Endothelial cell of umbilical vein (primary cell): ENCODE results near the gene KRT74.

ENCODE experiments used
- EZH2 ChIP-seq: IDR thresholded peaks from 2 replicates; pipeline ENCODE4 v1.6.1; 2012; ENCODE audit warnings: borderline replicate concordance, low read depth, mild to moderate bottlenecking, moderate library complexity, low read length, inconsistent platforms; ENCODE audit not compliant: severe bottlenecking
- FOS ChIP-seq: IDR thresholded peaks from 2 replicates; pipeline ENCODE4 v1.6.1; 2011; ENCODE audit warnings: mild to moderate bottlenecking, low read length, moderate library complexity, borderline replicate concordance; ENCODE audit not compliant: insufficient read depth
- GATA2 ChIP-seq: IDR thresholded peaks from 2 replicates; pipeline ENCODE4 v1.7.0; 2011; ENCODE audit warnings: low read depth, mild to moderate bottlenecking, moderate library complexity, mixed read lengths, low read length; ENCODE audit not compliant: insufficient read length, insufficient read depth
- MYC ChIP-seq: IDR thresholded peaks from one replicate; pipeline ENCODE4 v1.6.1; 2011; ENCODE audit warnings: mild to moderate bottlenecking, low read depth, low read length
- POLR2A ChIP-seq: IDR thresholded peaks from 2 replicates; pipeline ENCODE4 v1.6.1; 2012; ENCODE audit warnings: low read depth, mild to moderate bottlenecking, control low read depth, low read length
- POLR2AphosphoS5 ChIP-seq: IDR thresholded peaks from 2 replicates; pipeline ENCODE4 v1.6.1; 2012; ENCODE audit warnings: low read depth, mild to moderate bottlenecking, control low read depth, low read length, moderate library complexity; ENCODE audit not compliant: insufficient read depth
- TF ChIP-seq, protein P1 (sequence below), 2 donors: IDR thresholded peaks; 1 replicate in 1 of 2; 2 replicates in 1 of 2; pipeline ENCODE4 v1.5.1; 2011; ENCODE audit warnings: low read length in 2 of 2, mild to moderate bottlenecking in 2 of 2, moderate library complexity in 2 of 2, control low read depth in 1 of 2, inconsistent platforms in 1 of 2, low read depth in 1 of 2; ENCODE audit not compliant: insufficient read depth in 1 of 2; ENCODE audit errors: extremely low read depth in 1 of 2
- TF ChIP-seq, protein P2 (sequence below): IDR thresholded peaks from 2 replicates; pipeline ENCODE4 v1.6.1; 2011; ENCODE audit not compliant: insufficient read depth, insufficient read length

DNA sequence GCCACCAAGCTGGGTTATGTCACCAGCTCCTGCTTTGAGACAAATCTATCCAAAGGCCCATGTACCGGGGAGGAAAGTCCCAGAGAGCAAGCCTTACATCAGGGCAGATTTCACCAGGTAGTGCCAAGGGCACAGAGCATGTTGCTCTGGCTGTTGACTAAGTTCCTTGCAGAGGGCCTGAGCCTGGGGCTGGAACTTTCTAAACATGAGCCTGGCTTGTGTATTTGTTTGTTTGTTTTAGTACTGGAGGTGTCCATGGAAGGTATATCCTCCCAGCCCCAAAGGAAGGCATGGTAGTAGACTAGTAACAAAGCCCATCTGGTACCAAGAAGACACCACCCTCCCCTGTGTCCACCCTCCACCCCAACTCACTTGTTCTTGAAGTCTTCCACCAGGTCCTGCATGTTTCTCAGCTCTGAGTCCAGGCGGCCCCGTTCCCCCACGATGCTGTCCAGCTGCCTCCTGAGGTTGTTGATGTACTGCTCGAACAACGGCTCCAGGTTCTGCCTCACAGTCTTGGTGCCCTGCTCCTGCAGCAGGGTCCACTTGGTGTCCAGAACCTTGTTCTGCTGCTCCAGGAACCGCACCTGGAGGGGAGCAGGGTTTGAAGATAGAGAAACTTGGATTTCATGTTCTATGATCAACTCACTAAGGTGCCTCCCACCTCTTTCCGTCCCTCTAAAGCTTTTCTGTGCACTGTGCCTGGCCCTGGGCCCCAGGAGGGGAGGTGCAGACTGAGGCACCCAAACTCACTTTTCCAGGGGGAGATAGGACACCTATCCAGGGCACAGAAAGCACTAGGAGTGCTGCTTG, 54.9 kb downstream of the KRT74 start:
- TF ChIP-seq, protein P1, sequence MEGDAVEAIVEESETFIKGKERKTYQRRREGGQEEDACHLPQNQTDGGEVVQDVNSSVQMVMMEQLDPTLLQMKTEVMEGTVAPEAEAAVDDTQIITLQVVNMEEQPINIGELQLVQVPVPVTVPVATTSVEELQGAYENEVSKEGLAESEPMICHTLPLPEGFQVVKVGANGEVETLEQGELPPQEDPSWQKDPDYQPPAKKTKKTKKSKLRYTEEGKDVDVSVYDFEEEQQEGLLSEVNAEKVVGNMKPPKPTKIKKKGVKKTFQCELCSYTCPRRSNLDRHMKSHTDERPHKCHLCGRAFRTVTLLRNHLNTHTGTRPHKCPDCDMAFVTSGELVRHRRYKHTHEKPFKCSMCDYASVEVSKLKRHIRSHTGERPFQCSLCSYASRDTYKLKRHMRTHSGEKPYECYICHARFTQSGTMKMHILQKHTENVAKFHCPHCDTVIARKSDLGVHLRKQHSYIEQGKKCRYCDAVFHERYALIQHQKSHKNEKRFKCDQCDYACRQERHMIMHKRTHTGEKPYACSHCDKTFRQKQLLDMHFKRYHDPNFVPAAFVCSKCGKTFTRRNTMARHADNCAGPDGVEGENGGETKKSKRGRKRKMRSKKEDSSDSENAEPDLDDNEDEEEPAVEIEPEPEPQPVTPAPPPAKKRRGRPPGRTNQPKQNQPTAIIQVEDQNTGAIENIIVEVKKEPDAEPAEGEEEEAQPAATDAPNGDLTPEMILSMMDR (IDR thresholded peaks at IDR 0.05; ENCODE audit: extremely low read depth in 1 of 2, insufficient read depth in 1 of 2, low read depth in 1 of 2, low read length in 2 of 2): no peak
- TF ChIP-seq POLR2A (no peak), FOS (no peak), EZH2 (no peak), POLR2AphosphoS5 (no peak), GATA2 (no peak), MYC (no peak)
- TF ChIP-seq, protein P2, sequence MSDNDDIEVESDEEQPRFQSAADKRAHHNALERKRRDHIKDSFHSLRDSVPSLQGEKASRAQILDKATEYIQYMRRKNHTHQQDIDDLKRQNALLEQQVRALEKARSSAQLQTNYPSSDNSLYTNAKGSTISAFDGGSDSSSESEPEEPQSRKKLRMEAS: no peak
